ENCODE results near the gene GAL3ST2. TPM values are rescaled to one million over a fixed set of nuclear protein-coding genes. Genes with fewer than 3 reads are reported as not detected.

The GAL3ST2 gene
- total and polyA plus RNA-seq, 2 experiments from 2014 or later, result not detected

DNA sequence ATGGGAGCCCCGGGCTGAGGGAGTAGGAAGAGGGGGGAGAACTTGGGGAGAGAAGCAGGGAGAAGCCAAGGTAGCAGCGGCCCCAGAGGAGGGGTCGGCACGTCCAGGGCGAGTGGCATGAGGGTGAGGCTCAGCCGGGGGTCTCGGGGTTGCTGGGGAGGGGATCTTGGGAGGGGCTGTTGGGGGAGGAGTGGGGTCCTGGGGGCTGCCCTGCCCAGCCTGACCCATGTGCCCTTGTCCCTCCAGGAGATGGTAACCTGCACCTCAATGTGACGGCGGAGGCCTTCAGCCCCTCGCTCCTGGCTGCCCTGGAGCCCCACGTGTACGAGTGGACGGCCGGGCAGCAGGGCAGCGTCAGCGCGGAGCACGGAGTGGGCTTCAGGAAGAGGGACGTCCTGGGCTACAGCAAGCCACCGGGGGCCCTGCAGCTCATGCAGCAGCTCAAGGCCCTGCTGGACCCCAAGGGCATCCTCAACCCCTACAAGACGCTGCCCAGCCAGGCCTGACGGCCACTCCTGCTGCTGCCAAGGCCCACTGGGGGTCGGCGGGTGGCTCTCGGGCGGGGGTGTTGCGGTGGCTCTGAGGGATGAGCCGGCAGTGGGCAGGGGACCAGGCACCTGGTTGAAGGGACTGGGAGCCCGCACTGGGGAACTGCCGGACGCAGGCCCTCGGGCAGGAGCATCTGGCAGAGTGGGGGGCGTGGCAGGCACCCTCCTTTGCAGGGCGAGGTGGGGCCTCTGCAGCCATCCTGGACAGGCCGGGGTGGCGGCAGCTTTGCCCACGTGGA is 9.0 kb upstream of the GAL3ST2 start:
- TF ChIP-seq EZH2phosphoT487 (IDR thresholded peaks at IDR 0.05; ENCODE audit: insufficient read depth, low read depth) (no peak), EZH2 (IDR thresholded peaks at IDR 0.05; ENCODE audit: insufficient read depth, poor library complexity, severe bottlenecking) (no peak)
- Histone ChIP-seq H3K27ac (no peak overlapping the region), H3K4me2 (ENCODE audit: unreplicated experiment) (no peak overlapping the region), H3K36me3 (ENCODE audit: low read depth) (no peaks in the 10 kb centered on the region), H3K9ac (no peak overlapping the region), H3K27me3 (replicated peaks; ENCODE audit: insufficient read depth) (no peaks in the 10 kb centered on the region), H3K4me3 (no peak overlapping the region), H3K9me3 (ENCODE audit: low read depth) (no peaks in the 10 kb centered on the region), H4K20me1 (ENCODE audit: insufficient read depth) (no peaks in the 10 kb centered on the region), H3K79me2 (ENCODE audit: insufficient read depth) (no peaks in the 10 kb centered on the region), H3F3A (ENCODE audit: insufficient read depth) (no peaks in the 10 kb centered on the region), H3K9me2 (ENCODE audit: insufficient read depth) (no peaks in the 10 kb centered on the region), H2AFZ (no peak overlapping the region), H3K4me1 (ENCODE audit: insufficient read depth) (no peaks in the 10 kb centered on the region)
- in situ Hi-C loops (cut with MboI), result no loop called here
- no peak for DNase-seq
- 89 to 92% methylated on average over 21 to 37 of the region's 37 CpGs for WGBS, 2 experiments (ENCODE audit: low coverage in 1 of 2, low lambda C conversion rate in 2 of 2, missing lambda C conversion rate in 2 of 2)

GRCh38 chr2:241768251-241768711 is 8.3 kb upstream of the GAL3ST2 start:
- Histone ChIP-seq H3K4me2 (ENCODE audit: unreplicated experiment) (no peak overlapping the region), H4K20me1 (ENCODE audit: insufficient read depth) (no peaks in the 10 kb centered on the region), H3F3A (ENCODE audit: insufficient read depth) (no peaks in the 10 kb centered on the region), H3K9ac (no peak overlapping the region), H2AFZ (no peak overlapping the region), H3K27me3 (replicated peaks; ENCODE audit: insufficient read depth) (no peaks in the 10 kb centered on the region), H3K4me3 (no peak overlapping the region), H3K9me3 (ENCODE audit: low read depth) (no peaks in the 10 kb centered on the region), H3K9me2 (ENCODE audit: insufficient read depth) (no peaks in the 10 kb centered on the region), H3K79me2 (ENCODE audit: insufficient read depth) (no peaks in the 10 kb centered on the region), H3K4me1 (ENCODE audit: insufficient read depth) (no peaks in the 10 kb centered on the region), H3K27ac (no peak overlapping the region), H3K36me3 (ENCODE audit: low read depth) (no peaks in the 10 kb centered on the region)
- 87 to 90% methylated on average over 15 to 29 of the region's 29 CpGs for WGBS, 2 experiments (ENCODE audit: low coverage in 1 of 2, low lambda C conversion rate in 2 of 2, missing lambda C conversion rate in 2 of 2)
- no peak for TF ChIP-seq EZH2phosphoT487 (IDR thresholded peaks at IDR 0.05; ENCODE audit: insufficient read depth, low read depth)
- no peak for TF ChIP-seq EZH2 (IDR thresholded peaks at IDR 0.05; ENCODE audit: insufficient read depth, poor library complexity, severe bottlenecking)
- in situ Hi-C loops (cut with MboI), result no loop called here
- DNase-seq, result no peak

DNA sequence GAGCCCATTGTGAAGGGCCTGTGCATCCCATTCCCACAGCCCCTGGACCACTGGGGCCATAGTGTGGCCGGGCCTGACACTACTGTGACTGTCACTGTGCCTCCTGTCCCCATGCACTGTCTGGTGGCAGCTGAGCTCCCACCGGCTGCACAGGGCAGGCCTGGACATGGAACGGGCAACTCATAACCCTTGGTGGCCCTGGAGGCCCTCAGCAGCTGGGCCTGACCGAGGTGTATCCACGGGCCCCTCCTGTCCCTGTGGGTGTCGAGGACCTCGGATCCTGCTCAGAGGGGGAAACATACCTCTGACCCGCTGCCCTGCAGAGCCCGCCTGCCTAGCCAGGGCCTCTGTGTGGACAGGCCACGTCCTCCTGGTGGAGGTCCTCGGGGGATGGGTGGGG is 7.8 kb upstream of the GAL3ST2 start:
- Histone ChIP-seq H3K27me3 (replicated peaks; ENCODE audit: insufficient read depth) (no peaks in the 10 kb centered on the region), H3K79me2 (ENCODE audit: insufficient read depth) (no peaks in the 10 kb centered on the region), H3K4me2 (ENCODE audit: unreplicated experiment) (no peak overlapping the region), H3K36me3 (ENCODE audit: low read depth) (no peaks in the 10 kb centered on the region), H3K4me3 (no peak overlapping the region), H3K27ac (no peak overlapping the region), H3K9me3 (ENCODE audit: low read depth) (no peaks in the 10 kb centered on the region), H3F3A (ENCODE audit: insufficient read depth) (no peaks in the 10 kb centered on the region), H2AFZ (no peak overlapping the region), H3K9ac (no peak overlapping the region), H4K20me1 (ENCODE audit: insufficient read depth) (no peaks in the 10 kb centered on the region), H3K4me1 (ENCODE audit: insufficient read depth) (no peaks in the 10 kb centered on the region), H3K9me2 (ENCODE audit: insufficient read depth) (no peaks in the 10 kb centered on the region)
- no peak for DNase-seq
- 84 to 90% methylated on average over 10 to 11 of the region's 11 CpGs for WGBS, 2 experiments (ENCODE audit: low coverage in 1 of 2, low lambda C conversion rate in 2 of 2, missing lambda C conversion rate in 2 of 2)
- in situ Hi-C loops (cut with MboI), result no loop called here
- TF ChIP-seq EZH2phosphoT487 (IDR thresholded peaks at IDR 0.05; ENCODE audit: insufficient read depth, low read depth), result no peak
- no peak for TF ChIP-seq EZH2 (IDR thresholded peaks at IDR 0.05; ENCODE audit: insufficient read depth, poor library complexity, severe bottlenecking)

DNA sequence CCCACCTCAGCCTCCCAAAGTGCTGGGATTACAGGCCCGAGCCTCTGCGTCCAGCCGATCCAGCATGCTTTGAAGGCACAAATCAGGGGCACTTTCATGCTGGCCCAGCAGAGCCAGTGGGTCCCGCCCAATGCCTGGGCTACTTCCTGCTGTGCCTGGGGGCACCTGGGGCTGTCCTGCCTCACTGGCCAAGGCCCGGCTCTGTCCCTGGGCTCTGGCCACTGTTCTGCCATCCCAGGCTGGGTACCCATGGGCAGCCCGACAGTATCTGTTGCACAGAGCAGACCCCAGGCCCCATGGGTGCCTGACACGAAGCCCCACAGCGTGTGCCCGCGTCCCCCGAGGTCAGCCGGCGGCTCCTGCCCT is 6.8 kb upstream of the GAL3ST2 start:
- Histone ChIP-seq H3F3A (ENCODE audit: insufficient read depth) (no peaks in the 10 kb centered on the region), H3K9me2 (ENCODE audit: insufficient read depth) (no peaks in the 10 kb centered on the region), H3K27ac (no peak overlapping the region), H3K27me3 (replicated peaks; ENCODE audit: insufficient read depth) (no peaks in the 10 kb centered on the region), H3K4me2 (ENCODE audit: unreplicated experiment) (no peak overlapping the region), H3K9ac (no peak overlapping the region), H3K79me2 (ENCODE audit: insufficient read depth) (no peaks in the 10 kb centered on the region), H3K4me3 (no peak overlapping the region), H3K4me1 (ENCODE audit: insufficient read depth) (peaks cover 5% of the 10 kb centered on the region; the same call in 1 of the 2 replicates), H2AFZ (no peak overlapping the region), H4K20me1 (ENCODE audit: insufficient read depth) (no peaks in the 10 kb centered on the region), H3K36me3 (ENCODE audit: low read depth) (no peaks in the 10 kb centered on the region), H3K9me3 (ENCODE audit: low read depth) (no peaks in the 10 kb centered on the region)
- no peak for DNase-seq
- in situ Hi-C loops (cut with MboI), result no loop called here
- 89 to 90% methylated on average over 13 of the region's 13 CpGs for WGBS, 2 experiments (ENCODE audit: low coverage in 1 of 2, low lambda C conversion rate in 2 of 2, missing lambda C conversion rate in 2 of 2)
- TF ChIP-seq EZH2phosphoT487 (IDR thresholded peaks at IDR 0.05; ENCODE audit: insufficient read depth, low read depth) (no peak), EZH2 (IDR thresholded peaks at IDR 0.05; ENCODE audit: insufficient read depth, poor library complexity, severe bottlenecking) (no peak)

Measured in GM23248 (cell line).